GM23338 (cell line): ENCODE results near the gene TAF1A. TPM values are rescaled to one million over a fixed set of nuclear protein-coding genes. Genes with fewer than 3 reads are reported as not detected.

Source experiments
- ATAC-seq: fragments of 200-7000 bp; cut with Tn5 transposase; 3 replicates; pipeline ENCODE4 v1.9.1; 2020
- DNase-seq: peaks from one replicate; pipeline ENCODE4 v3.0.0-alpha.2; 2015; ENCODE audit warnings: low spot score
- H2AFZ ChIP-seq: fragments of 200-600 bp; sonication (generic); 2 replicates; pipeline ENCODE4 v1.8.0; 2016; ENCODE audit warnings: antibody characterized with exemption, mild to moderate bottlenecking, moderate library complexity
- H3F3A ChIP-seq: fragments of 200-600 bp; sonication (generic); replicated peaks from 2 replicates; pipeline ENCODE4 v1.8.0; 2017; ENCODE audit warnings: antibody characterized with exemption, mixed run types, low read depth
- H3K27ac ChIP-seq: fragments of 200-600 bp; sonication (generic); 2 replicates; pipeline ENCODE4 v1.6.1; 2016; ENCODE audit warnings: low read depth
- H3K27me3 ChIP-seq: fragments of 200-600 bp; sonication (generic); 2 replicates; pipeline ENCODE4 v1.8.0; 2016; ENCODE audit warnings: mild to moderate bottlenecking, mixed run types, moderate library complexity; ENCODE audit not compliant: insufficient read depth
- H3K36me3 ChIP-seq: fragments of 200-600 bp; sonication (generic); 2 replicates; pipeline ENCODE4 v1.8.0; 2016; ENCODE audit warnings: mild to moderate bottlenecking; ENCODE audit not compliant: insufficient read depth
- H3K4me1 ChIP-seq: fragments of 200-600 bp; sonication (generic); 2 replicates; pipeline ENCODE4 v1.8.0; 2016; ENCODE audit warnings: mild to moderate bottlenecking, moderate library complexity; ENCODE audit not compliant: insufficient read depth
- H3K4me2 ChIP-seq: fragments of 200-600 bp; sonication (generic); 2 replicates; pipeline ENCODE4 v1.7.1; 2017; ENCODE audit warnings: mixed run types
- H3K4me3 ChIP-seq: fragments of 200-600 bp; sonication (generic); 2 replicates; pipeline ENCODE4 v1.6.1; 2016; ENCODE audit warnings: mixed run types
- H3K79me2 ChIP-seq: fragments of 200-600 bp; sonication (generic); replicated peaks from 2 replicates; pipeline ENCODE4 v1.8.0; 2017; ENCODE audit warnings: mild to moderate bottlenecking; ENCODE audit not compliant: insufficient read depth
- H3K9me2 ChIP-seq: fragments of 200-600 bp; sonication (generic); 2 replicates; pipeline ENCODE4 v1.8.0; 2017; ENCODE audit not compliant: insufficient read depth
- H4K20me1 ChIP-seq: fragments of 200-600 bp; sonication (generic); replicated peaks from 2 replicates; pipeline ENCODE4 v1.8.0; 2017; ENCODE audit warnings: mild to moderate bottlenecking; ENCODE audit not compliant: insufficient read depth
- H3K27ac Mint-ChIP-seq: 2 replicates; pipeline ENCODE4 v1.8.0; 2020; ENCODE audit warnings: inconsistent platforms, mild to moderate bottlenecking, moderate library complexity, mixed read lengths
- H3K27me3 Mint-ChIP-seq: 3 replicates; pipeline ENCODE4 v1.8.0; 2022; ENCODE audit warnings: low read depth, mild to moderate bottlenecking, moderate library complexity, mixed read lengths, inconsistent platforms; ENCODE audit not compliant: insufficient read depth, poor library complexity
- H3K36me3 Mint-ChIP-seq: 3 replicates; pipeline ENCODE4 v1.8.0; 2021; ENCODE audit warnings: low read depth, mild to moderate bottlenecking, inconsistent platforms, moderate library complexity, mixed read lengths
- H3K4me1 Mint-ChIP-seq: 3 replicates; pipeline ENCODE4 v1.8.0; 2020; ENCODE audit warnings: mild to moderate bottlenecking, inconsistent platforms, mixed read lengths
- H3K4me3 Mint-ChIP-seq: 3 replicates; pipeline ENCODE4 v1.8.0; 2021; ENCODE audit warnings: moderate library complexity, mild to moderate bottlenecking, inconsistent platforms, mixed read lengths
- H3K9me3 Mint-ChIP-seq: 3 replicates; pipeline ENCODE4 v1.8.0; 2020; ENCODE audit warnings: moderate library complexity, mild to moderate bottlenecking, inconsistent platforms, mixed read lengths
- CREB1 ChIP-seq: fragments of 250-450 bp; sonication (Bioruptor Pico); IDR thresholded peaks from 2 replicates; pipeline ENCODE4 v1.5.0; 2020; ENCODE audit warnings: low read depth, mild to moderate bottlenecking, moderate library complexity
- ETS1 ChIP-seq: IDR thresholded peaks from 2 replicates; pipeline ENCODE4 v1.6.1; 2016; ENCODE audit warnings: antibody characterized with exemption
- EZH2 ChIP-seq: fragments of 200-600 bp; sonication (generic); IDR thresholded peaks from one replicate; pipeline ENCODE4 v1.8.0; 2017; ENCODE audit warnings: antibody characterized with exemption, mild to moderate bottlenecking, low read depth; ENCODE audit not compliant: unreplicated experiment
- EZH2phosphoT487 ChIP-seq: fragments of 200-600 bp; sonication (generic); IDR thresholded peaks from one replicate; pipeline ENCODE4 v1.8.1; 2018; ENCODE audit warnings: antibody characterized with exemption; ENCODE audit not compliant: unreplicated experiment
- JUNB ChIP-seq: IDR thresholded peaks from one replicate; pipeline ENCODE4 v1.6.1; 2016; ENCODE audit warnings: antibody characterized with exemption; ENCODE audit not compliant: unreplicated experiment
- NANOG ChIP-seq: IDR thresholded peaks from 2 replicates; pipeline ENCODE4 v1.6.1; 2016; ENCODE audit warnings: antibody characterized with exemption, borderline replicate concordance
- POLR2AphosphoS5 ChIP-seq: IDR thresholded peaks from 2 replicates; pipeline ENCODE4 v1.6.1; 2016; ENCODE audit warnings: antibody characterized with exemption, low read depth
- REST ChIP-seq: IDR thresholded peaks from one replicate; pipeline ENCODE4 v1.6.1; 2018; ENCODE audit warnings: antibody characterized with exemption; ENCODE audit not compliant: unreplicated experiment
- ZNF114 ChIP-seq: fragments of 250-450 bp; sonication (Bioruptor Pico); IDR thresholded peaks from 2 replicates; pipeline ENCODE4 v1.5.0; 2020; ENCODE audit warnings: mild to moderate bottlenecking, moderate library complexity
- ZNF331 ChIP-seq: fragments of 250-450 bp; sonication (Bioruptor Pico); IDR thresholded peaks from 2 replicates; pipeline ENCODE4 v1.5.0; 2020; ENCODE audit warnings: low read depth, mild to moderate bottlenecking, moderate library complexity
- ZNF462 ChIP-seq: fragments of 250-450 bp; sonication (Bioruptor Pico); IDR thresholded peaks from 2 replicates; pipeline ENCODE4 v1.5.0; 2020; ENCODE audit warnings: mild to moderate bottlenecking, moderate library complexity
- polyA plus RNA-seq: library from polyadenylated mRNA; unstranded; fragments of >200 nt; fragmentation: Nextera tagmentation; extraction: Ambion mirVana; gene quantifications from 2 replicates; pipeline ENCODE4 v1.2.1, GENCODE V29; 2016
- total RNA-seq: library from RNA; depleted of rRNA; stranded (reverse); fragments of >200 nt; shearing (Covaris generic); gene quantifications from 2 replicates; pipeline ENCODE4 v1.2.3, GENCODE V29; 2014

Gene TAF1A
- total and polyA plus RNA-seq, 2 experiments from 2014 or later, result 5.5 to 13.3 TPM

- H3K27ac ChIP-seq, result no peak overlapping the region
- no peak for ATAC-seq
- H3K27ac Mint-ChIP-seq, result peak overlapping the region; percentile 59; the same call in 1 of the 2 replicates
- no peaks in the 10 kb centered on the region for H4K20me1 ChIP-seq
- H3K4me3 ChIP-seq, result no peak overlapping the region
- H3K27me3 ChIP-seq, result no peaks in the 10 kb centered on the region
- peaks cover 3% of the 10 kb centered on the region; the same call in 1 of the 2 replicates for H3K4me1 ChIP-seq
- H3K4me3 Mint-ChIP-seq, result no peak overlapping the region
- peaks cover 9% of the 10 kb centered on the region; the same call in 2 of the 3 replicates for H3K36me3 Mint-ChIP-seq
- H3K79me2 ChIP-seq, result no peaks in the 10 kb centered on the region
- H3K9me2 ChIP-seq, result no peaks in the 10 kb centered on the region
- 0 out of 2 replicates have a peak, but pooled peaks cover 8% of the 10 kb centered on the region for H3K36me3 ChIP-seq
- no peaks in the 10 kb centered on the region for H3F3A ChIP-seq
- no peak overlapping the region for H2AFZ ChIP-seq
- H3K4me2 ChIP-seq, result no peak overlapping the region
- DNase-seq, result no peak
- no peaks in the 10 kb centered on the region for H3K9me3 Mint-ChIP-seq
- peaks cover 4% of the 10 kb centered on the region for H3K27me3 Mint-ChIP-seq
- H3K4me1 Mint-ChIP-seq, result peaks cover 6% of the 10 kb centered on the region; the same call in 2 of the 3 replicates
- TF ChIP-seq NANOG, result no peak
- TF ChIP-seq CREB1 (CRISPR knock-in tag), result no peak
- no peak for TF ChIP-seq ZNF114
Measured at GRCh38 chr1:222552882-222553281, 36.9 kb downstream of the TAF1A start.

- ATAC-seq (peak; percentile 55), DNase-seq (peak; percentile 14)
- H3K27me3 Mint-ChIP-seq, result peaks cover 4% of the 10 kb centered on the region
- H3K27me3 ChIP-seq, result no peaks in the 10 kb centered on the region
- H3K27ac Mint-ChIP-seq, result peak within 1 kb of the TSS; percentile 0; the same call in 1 of the 2 replicates
- H2AFZ ChIP-seq, result peak within 1 kb of the TSS; percentile 87
- peaks cover 3% of the 10 kb centered on the region; the same call in 1 of the 2 replicates for H3K4me1 ChIP-seq
- H3K9me3 Mint-ChIP-seq, result no peaks in the 10 kb centered on the region
- no peaks in the 10 kb centered on the region for H3K79me2 ChIP-seq
- no peak within 1 kb of the TSS for H3K4me3 ChIP-seq
- no peak within 1 kb of the TSS for H3K4me2 ChIP-seq
- peaks cover 10% of the 10 kb centered on the region for H3K4me1 Mint-ChIP-seq
- H4K20me1 ChIP-seq, result no peaks in the 10 kb centered on the region
- no peak within 1 kb of the TSS for H3K27ac ChIP-seq
- H3K36me3 ChIP-seq, result no peaks in the 10 kb centered on the region
- H3F3A ChIP-seq, result no peaks in the 10 kb centered on the region
- H3K9me2 ChIP-seq, result no peaks in the 10 kb centered on the region
- no peak within 1 kb of the TSS for H3K4me3 Mint-ChIP-seq
- H3K36me3 Mint-ChIP-seq, result no peaks in the 10 kb centered on the region; the same call in 2 of the 3 replicates
- no peak for TF ChIP-seq EZH2phosphoT487
- TF ChIP-seq POLR2AphosphoS5, result no peak
- no peak for TF ChIP-seq EZH2
- TF ChIP-seq ZNF114, result no peak
- no peak for TF ChIP-seq REST
- no peak for TF ChIP-seq JUNB
- no peak for TF ChIP-seq ETS1
- TF ChIP-seq ZNF462 (CRISPR knock-in tag), result no peak
- TF ChIP-seq ZNF331 (CRISPR knock-in tag), result no peak
Measured at GRCh38 chr1:222547944-222548671, 41.6 kb downstream of the TAF1A start, which contains the start of gene HHIPL2. Gene HHIPL2 (minus strand): TSS chr1:222548104. CDS start chr1:222548044, 60 bp downstream.
